HCT116 (cell line): ENCODE results near the gene TERT. TPM values are rescaled to one million over a fixed set of nuclear protein-coding genes. Genes with fewer than 3 reads are reported as not detected.

Source experiments
- ATAC-seq: fragments of 200-7000 bp; cut with Tn5 transposase; 2 replicates; pipeline ENCODE4 v1.9.1; 2020; ENCODE audit warnings: mild to moderate bottlenecking, moderate library complexity
- BruUV-seq: library from RNA; stranded (reverse); fragments of 400-500 nt; replicated peaks from 2 replicates; lab custom pipeline; 2021; lab: Mats Ljungman, UMichigan
- CTCF ChIA-PET: fragments of 300-600 bp; sonication (Branson Sonifier 250); formaldehyde crosslinking; loops from one replicate; lab custom pipeline; 2021; ENCODE audit warnings: antibody characterized with exemption; lab: Charles Lee
- POLR2A ChIA-PET: fragments of 300-600, 350-600 bp; sonication (Branson Sonifier 250); formaldehyde crosslinking; loops from one replicate; lab custom pipeline; 2021; ENCODE audit warnings: antibody characterized with exemption; lab: Charles Lee
- RAD21 ChIA-PET, 2 experiments: fragments of 300-600 bp; sonication (Branson Sonifier 250); formaldehyde crosslinking; loops; one replicate each; lab custom pipeline; 2023; ENCODE audit warnings: low total read pairs in 2 of 2; ENCODE audit not compliant: uncharacterized antibody in 2 of 2, unreplicated experiment in 2 of 2, low non-redundant PET in 1 of 2; lab: Charles Lee
- DNase-seq: peaks from one replicate; pipeline ENCODE4 v3.0.0-alpha.2; 2010; ENCODE audit warnings: low read depth, low spot score
- H2AFZ ChIP-seq: fragments of 200-600 bp; shearing (Covaris generic), sonication (generic); 2 replicates; pipeline ENCODE4 v1.6.1; 2017; ENCODE audit warnings: low read depth, mixed run types, mixed read lengths, antibody characterized with exemption, low read length; ENCODE audit not compliant: poor library complexity, severe bottlenecking
- H3K27ac ChIP-seq: 2 replicates; pipeline ENCODE4 v1.5.1; 2012; ENCODE audit warnings: low read depth, low read length
- H3K27me3 ChIP-seq: fragments of 200-600 bp; sonication (generic); 2 replicates; pipeline ENCODE4 v1.6.1; 2016; ENCODE audit warnings: mixed run types, low read length, mixed read lengths; ENCODE audit not compliant: insufficient read depth
- H3K36me3 ChIP-seq, 2 experiments: fragments of 200-500 bp in 1 of 2; fragments of 200-600 bp in 1 of 2; sonication (Bioruptor generic) in 1 of 2; sonication (generic) in 1 of 2; 2 replicates each; pipeline versions ENCODE4 v1.5.1 to v1.6.1; 2014 to 2016; ENCODE audit warnings: low read length in 2 of 2, inconsistent platforms in 1 of 2, mixed read lengths in 1 of 2, mixed run types in 1 of 2; ENCODE audit not compliant: insufficient read depth in 2 of 2, control insufficient read depth in 1 of 2
- H3K4me1 ChIP-seq, 2 experiments: fragments of 200-600 bp in 1 of 2; sonication (generic) in 1 of 2; 2 replicates each; pipeline versions ENCODE4 v1.5.1 to v1.6.1; 2012 to 2017; ENCODE audit warnings: low read length in 2 of 2, inconsistent platforms in 1 of 2, mild to moderate bottlenecking in 1 of 2, mixed read lengths in 1 of 2, mixed run types in 1 of 2, moderate library complexity in 1 of 2; ENCODE audit not compliant: insufficient read depth in 2 of 2, control insufficient read depth in 1 of 2
- H3K4me2 ChIP-seq: fragments of 200-600 bp; sonication (generic); 2 replicates; pipeline ENCODE4 v1.6.1; 2017; ENCODE audit warnings: mixed run types, low read length, mixed read lengths
- H3K4me3 ChIP-seq, 2 experiments: fragments of 200-600 bp in 1 of 2; sonication (generic) in 1 of 2; replicated peaks in 1 of 2; 2 replicates each; pipeline ENCODE4 v1.5.1; 2011 to 2016; ENCODE audit warnings: low read length in 2 of 2, control low read depth in 1 of 2, low read depth in 1 of 2, mild to moderate bottlenecking in 1 of 2, mixed read lengths in 1 of 2, mixed run types in 1 of 2
- H3K79me2 ChIP-seq: fragments of 200-600 bp; sonication (generic); 2 replicates; pipeline ENCODE4 v1.6.1; 2017; ENCODE audit warnings: mild to moderate bottlenecking, mixed run types, low read length, moderate library complexity, mixed read lengths; ENCODE audit not compliant: insufficient read depth
- H3K9ac ChIP-seq: fragments of 200-600 bp; sonication (generic); 2 replicates; pipeline ENCODE4 v1.6.1; 2016; ENCODE audit warnings: low read length, mixed read lengths
- H3K9me2 ChIP-seq: fragments of 200-600 bp; sonication (generic), shearing (Covaris generic); 2 replicates; pipeline ENCODE4 v1.6.1; 2017; ENCODE audit warnings: mixed run types, mild to moderate bottlenecking, moderate library complexity; ENCODE audit not compliant: insufficient read depth
- H3K9me3 ChIP-seq, 2 experiments: fragments of 200-500 bp in 1 of 2; fragments of 200-600 bp in 1 of 2; sonication (Bioruptor generic) in 1 of 2; sonication (generic) in 1 of 2; 2 replicates each; pipeline ENCODE4 v1.6.1; 2014 to 2017; ENCODE audit warnings: low read length in 2 of 2, mixed read lengths in 2 of 2, inconsistent platforms in 1 of 2, low read depth in 1 of 2, mild to moderate bottlenecking in 1 of 2, mixed run types in 1 of 2, moderate library complexity in 1 of 2; ENCODE audit not compliant: control insufficient read depth in 1 of 2, insufficient read depth in 1 of 2
- H4K20me1 ChIP-seq: fragments of 200-600 bp; sonication (generic), shearing (Covaris generic); 2 replicates; pipeline ENCODE4 v1.6.1; 2017; ENCODE audit warnings: mixed run types, mild to moderate bottlenecking, moderate library complexity; ENCODE audit not compliant: insufficient read depth
- ATF3 ChIP-seq: IDR thresholded peaks from 2 replicates; pipeline ENCODE4 v1.6.1; 2012
- CTCF ChIP-seq, 3 experiments: fragments of 200-600 bp in 1 of 3; sonication (generic) in 1 of 3; IDR thresholded peaks in 2 of 3; conservative IDR thresholded peaks in 1 of 3; 2 replicates each; pipeline ENCODE4 v1.5.1; 2012 to 2017; ENCODE audit warnings: low read depth in 2 of 3, low read length in 2 of 3, antibody characterized with exemption in 1 of 3, borderline replicate concordance in 1 of 3, control low read depth in 1 of 3, mild to moderate bottlenecking in 1 of 3, mixed read lengths in 1 of 3, mixed run types in 1 of 3, moderate library complexity in 1 of 3; ENCODE audit not compliant: insufficient read depth in 1 of 3
- EGR1 ChIP-seq: IDR thresholded peaks from 2 replicates; pipeline ENCODE4 v1.6.1; 2012; ENCODE audit warnings: low read depth
- ELF1 ChIP-seq: IDR thresholded peaks from 2 replicates; pipeline ENCODE4 v1.6.1; 2012; ENCODE audit warnings: low read depth, borderline replicate concordance
- JUND ChIP-seq: IDR thresholded peaks from 2 replicates; pipeline ENCODE4 v1.6.1; 2012
- MAX ChIP-seq: IDR thresholded peaks from 2 replicates; pipeline ENCODE4 v1.6.1; 2012
- RAD21 ChIP-seq: IDR thresholded peaks from 2 replicates; pipeline ENCODE4 v1.6.1; 2012; ENCODE audit warnings: low read depth, mild to moderate bottlenecking
- REST ChIP-seq: IDR thresholded peaks from 2 replicates; pipeline ENCODE4 v1.6.1; 2012; ENCODE audit warnings: low read depth
- SIN3A ChIP-seq: IDR thresholded peaks from 2 replicates; pipeline ENCODE4 v1.6.1; 2012; ENCODE audit warnings: low read depth
- SP1 ChIP-seq: IDR thresholded peaks from 2 replicates; pipeline ENCODE4 v1.6.1; 2012; ENCODE audit warnings: low read depth
- SRF ChIP-seq: IDR thresholded peaks from 2 replicates; pipeline ENCODE4 v1.6.1; 2012; ENCODE audit warnings: low read depth
- TCF7L2 ChIP-seq: IDR thresholded peaks from 2 replicates; pipeline ENCODE4 v1.7.0; 2011; ENCODE audit warnings: borderline replicate concordance, inconsistent platforms; ENCODE audit not compliant: insufficient read depth, insufficient read length; ENCODE audit errors: extremely low read depth
- YY1 ChIP-seq: IDR thresholded peaks from 2 replicates; pipeline ENCODE4 v1.6.1; 2011; ENCODE audit warnings: low read length, low read depth, moderate library complexity, mild to moderate bottlenecking; ENCODE audit not compliant: insufficient replicate concordance; ENCODE audit errors: extremely low read depth
- ZBTB33 ChIP-seq: IDR thresholded peaks from 2 replicates; pipeline ENCODE4 v1.6.1; 2011; ENCODE audit warnings: mild to moderate bottlenecking, low read length, moderate library complexity; ENCODE audit not compliant: insufficient replicate concordance; ENCODE audit errors: extremely low read depth
- ZFX ChIP-seq: fragments of 450-650 bp; IDR thresholded peaks from 2 replicates; pipeline ENCODE4 v1.6.1; 2017
- intact Hi-C: fragments of 100-400 bp; cut with micrococcal nuclease; formaldehyde crosslinking; loops from 2 replicates; pipeline ENCODE4 v1.10.0; 2022
- total RNA-seq: library from RNA; stranded (reverse); gene quantifications from one replicate; pipeline ENCODE4 v1.2.1, GENCODE V29; 2021; ENCODE audit not compliant: unreplicated experiment

The TERT gene
- total RNA-seq, 1 experiment from 2014 or later: 6.9 TPM

GRCh38 chr5:1319436-1320256 lies 24.8 kb upstream of the TERT start:
- intact Hi-C loops: no loop called here
- H3K4me2 ChIP-seq: no peak overlapping the region
- peaks cover 2% of the 10 kb centered on the region; the same call in 1 of the 2 replicates for H3K79me2 ChIP-seq
- peaks cover 12 to 30% of the 10 kb centered on the region in 2 experiments; a peak in 3 of 4 replicates for H3K36me3 ChIP-seq
- no peaks in the 10 kb centered on the region for H3K9me2 ChIP-seq
- H3K9ac ChIP-seq: no peak overlapping the region
- H3K9me3 ChIP-seq: no peaks in the 10 kb centered on the region
- no peak overlapping the region for H3K27ac ChIP-seq
- H2AFZ ChIP-seq: no peak overlapping the region
- ChIA-PET CTCF (no interaction called here), RAD21 (no interaction called here), POLR2A (no interaction called here)
- TF ChIP-seq SRF (no peak), REST (no peak), EGR1 (no peak), CTCF (IDR thresholded peaks at IDR 0.05 in 2 of 3, conservative IDR thresholded peaks at IDR 0.05 in 1 of 3; ENCODE audit: borderline replicate concordance in 1 of 3, insufficient read depth in 1 of 3, low read depth in 2 of 3, low read length in 2 of 3) (no peak), MAX (no peak), ELF1 (no peak), SP1 (no peak), SIN3A (no peak), ZFX (no peak), RAD21 (no peak), JUND (no peak), ZBTB33 (no peak), TCF7L2 (no peak), YY1 (no peak), ATF3 (no peak)
- ATAC-seq (no peak), DNase-seq (no peak)
- no peak overlapping the region for H3K4me3 ChIP-seq
- H4K20me1 ChIP-seq: no peaks in the 10 kb centered on the region
- H3K27me3 ChIP-seq: no peaks in the 10 kb centered on the region
- BruUV-seq: no TSS peak
- peaks cover 16 to 22% of the 10 kb centered on the region in 2 experiments for H3K4me1 ChIP-seq
